ENCODE data around the gene ID2.

Gene ID2

GRCh38 chr2:8701681-8702379 is 20.0 kb downstream of the ID2 start:
- no peak for TF ChIP-seq CTCF (IDR thresholded peaks at IDR 0.05; ENCODE audit: extremely low read depth, missing control alignments)
- no peak for DNase-seq (ENCODE audit: low spot score)

GRCh38 chr2:8704906-8705305 is 23.1 kb downstream of the ID2 start:
- no peak for TF ChIP-seq CTCF (IDR thresholded peaks at IDR 0.05; ENCODE audit: extremely low read depth, missing control alignments)
- no peak for DNase-seq (ENCODE audit: low spot score)

- TF ChIP-seq CTCF (IDR thresholded peaks at IDR 0.05; ENCODE audit: extremely low read depth, missing control alignments): no peak
These were observed 27.8 kb downstream of the ID2 start for GRCh38 chr2:8709611-8710010.

GRCh38 chr2:8710951-8711350 is 29.1 kb downstream of the ID2 start:
- TF ChIP-seq CTCF (IDR thresholded peaks at IDR 0.05; ENCODE audit: extremely low read depth, missing control alignments): no peak
- DNase-seq (ENCODE audit: low spot score): no peak

More at GRCh38 chr2:8709611-8710010, 27.8 kb downstream of the ID2 start:
- DNase-seq (ENCODE audit: low spot score): no peak

GRCh38 chr2:8714283-8714682 is 32.4 kb downstream of the ID2 start:
- no peak for TF ChIP-seq CTCF (IDR thresholded peaks at IDR 0.05; ENCODE audit: extremely low read depth, missing control alignments)
- DNase-seq (ENCODE audit: low spot score): no peak

GRCh38 chr2:8714971-8715370 is 33.1 kb downstream of the ID2 start:
- no peak for DNase-seq (ENCODE audit: low spot score)
- TF ChIP-seq CTCF (IDR thresholded peaks at IDR 0.05; ENCODE audit: extremely low read depth, missing control alignments): no peak

- no peak for DNase-seq (ENCODE audit: low spot score)
- no peak for TF ChIP-seq CTCF (IDR thresholded peaks at IDR 0.05; ENCODE audit: extremely low read depth, missing control alignments)
These were observed 37.7 kb downstream of the ID2 start for GRCh38 chr2:8719528-8719927.

All from GM20000 (cell line).